ENCODE data around the gene APOBEC2.
"Not testable (repeated sequence)": the region's sequence is repeated elsewhere in the genome, so short reads cannot be mapped to it uniquely, and the experiment has no call there.

The APOBEC2 gene

DNA sequence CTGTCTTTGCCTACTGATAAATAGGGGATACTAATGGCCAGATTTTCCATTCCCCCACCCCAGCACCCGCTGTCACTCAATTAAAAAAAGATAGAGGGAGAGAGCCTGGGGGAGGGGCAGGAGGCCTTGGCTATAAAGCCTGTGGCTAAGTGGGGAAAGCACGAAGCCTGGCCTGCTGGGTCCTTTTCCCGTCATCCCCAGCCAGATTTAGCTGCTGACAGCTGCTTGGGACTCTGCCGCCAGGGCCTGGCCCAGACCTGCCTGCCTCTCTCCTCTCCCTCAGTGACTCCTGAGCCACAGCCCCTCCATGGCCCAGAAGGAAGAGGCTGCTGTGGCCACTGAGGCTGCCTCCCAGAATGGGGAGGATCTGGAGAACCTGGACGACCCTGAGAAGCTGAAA lies at the start of gene APOBEC2:
TSS of gene APOBEC2 (plus strand) at position 162 of the 400 bp plus-strand sequence. CDS start at position 308, 146 bp downstream.
- Histone ChIP-seq H3K4me3 (ENCODE audit: low read depth in 1 of 2, low read length in 2 of 2) (no peak within 1 kb of the TSS), H3K27me3 (ENCODE audit: control insufficient read depth in 1 of 2, insufficient read depth in 2 of 2, low read length in 2 of 2) (no peaks in the 10 kb centered on the region), H3K36me3 (ENCODE audit: control insufficient read depth in 1 of 2, insufficient read depth in 2 of 2, low read length in 2 of 2) (no peaks in the 10 kb centered on the region), H3K9me3 (ENCODE audit: control insufficient read depth in 1 of 2, low read length in 2 of 2) (no peaks in the 10 kb centered on the region), H3K27ac (ENCODE audit: low read depth, low read length) (no peak within 1 kb of the TSS), H3K4me1 (ENCODE audit: control insufficient read depth in 1 of 2, insufficient read depth in 2 of 2, low read length in 2 of 2) (peaks cover 20 to 24% of the 10 kb centered on the region in 2 donors), H3K9ac (ENCODE audit: low read depth in 1 of 2, low read length in 2 of 2) (no peak within 1 kb of the TSS)

DNA sequence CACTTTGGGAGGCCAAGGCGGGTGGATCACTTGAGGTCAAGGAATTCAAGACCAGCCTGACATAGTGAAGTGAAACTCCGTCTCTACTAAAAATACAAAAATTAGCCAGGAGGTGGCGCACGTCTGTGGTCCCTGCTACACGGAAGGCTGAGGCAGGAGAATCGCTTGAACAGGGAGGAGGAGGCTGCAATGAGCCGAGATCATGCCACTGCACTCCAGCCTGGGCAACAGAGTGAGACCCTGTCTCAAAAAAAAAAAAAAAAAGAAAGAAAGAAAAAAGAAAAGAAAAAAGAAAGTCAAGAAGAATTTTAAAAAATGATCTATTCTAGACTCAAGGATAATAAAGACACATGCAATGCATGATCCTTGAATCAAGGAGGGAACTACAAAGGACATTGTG lies 46.8 kb upstream of the APOBEC2 start:
- not testable (repeated sequence) for H3K36me3 ChIP-seq (ENCODE audit: control insufficient read depth in 1 of 2, insufficient read depth in 2 of 2, low read length in 2 of 2); H3K9me3 ChIP-seq (ENCODE audit: control insufficient read depth in 1 of 2, low read length in 2 of 2); H3K9ac ChIP-seq (ENCODE audit: low read depth in 1 of 2, low read length in 2 of 2); H3K4me1 ChIP-seq (ENCODE audit: control insufficient read depth in 1 of 2, insufficient read depth in 2 of 2, low read length in 2 of 2); H3K4me3 ChIP-seq (ENCODE audit: low read depth in 1 of 2, low read length in 2 of 2); H3K27me3 ChIP-seq (ENCODE audit: control insufficient read depth in 1 of 2, insufficient read depth in 2 of 2, low read length in 2 of 2); H3K27ac ChIP-seq (ENCODE audit: low read depth, low read length)

- not testable (repeated sequence) for H3K27ac ChIP-seq (ENCODE audit: low read depth, low read length); H3K9ac ChIP-seq (ENCODE audit: low read depth in 1 of 2, low read length in 2 of 2); H3K4me1 ChIP-seq (ENCODE audit: control insufficient read depth in 1 of 2, insufficient read depth in 2 of 2, low read length in 2 of 2); H3K9me3 ChIP-seq (ENCODE audit: control insufficient read depth in 1 of 2, low read length in 2 of 2); H3K36me3 ChIP-seq (ENCODE audit: control insufficient read depth in 1 of 2, insufficient read depth in 2 of 2, low read length in 2 of 2); H3K4me3 ChIP-seq (ENCODE audit: low read depth in 1 of 2, low read length in 2 of 2); H3K27me3 ChIP-seq (ENCODE audit: control insufficient read depth in 1 of 2, insufficient read depth in 2 of 2, low read length in 2 of 2)
Measured at GRCh38 chr6:41006980-41007379, 46.0 kb upstream of the APOBEC2 start.

- no peak overlapping the region for H3K27ac ChIP-seq (ENCODE audit: low read depth, low read length)
- H3K27me3 ChIP-seq (ENCODE audit: control insufficient read depth in 1 of 2, insufficient read depth in 2 of 2, low read length in 2 of 2), result no peaks in the 10 kb centered on the region
- no peaks in the 10 kb centered on the region for H3K36me3 ChIP-seq (ENCODE audit: control insufficient read depth in 1 of 2, insufficient read depth in 2 of 2, low read length in 2 of 2)
- no peak overlapping the region for H3K9ac ChIP-seq (ENCODE audit: low read depth in 1 of 2, low read length in 2 of 2)
- H3K9me3 ChIP-seq (ENCODE audit: control insufficient read depth in 1 of 2, low read length in 2 of 2), result no peaks in the 10 kb centered on the region
- no peaks in the 10 kb centered on the region for H3K4me1 ChIP-seq (ENCODE audit: control insufficient read depth in 1 of 2, insufficient read depth in 2 of 2, low read length in 2 of 2)
- H3K4me3 ChIP-seq (ENCODE audit: low read depth in 1 of 2, low read length in 2 of 2), result no peak overlapping the region
Measured at GRCh38 chr6:41008011-41008410, 45.0 kb upstream of the APOBEC2 start.

DNA sequence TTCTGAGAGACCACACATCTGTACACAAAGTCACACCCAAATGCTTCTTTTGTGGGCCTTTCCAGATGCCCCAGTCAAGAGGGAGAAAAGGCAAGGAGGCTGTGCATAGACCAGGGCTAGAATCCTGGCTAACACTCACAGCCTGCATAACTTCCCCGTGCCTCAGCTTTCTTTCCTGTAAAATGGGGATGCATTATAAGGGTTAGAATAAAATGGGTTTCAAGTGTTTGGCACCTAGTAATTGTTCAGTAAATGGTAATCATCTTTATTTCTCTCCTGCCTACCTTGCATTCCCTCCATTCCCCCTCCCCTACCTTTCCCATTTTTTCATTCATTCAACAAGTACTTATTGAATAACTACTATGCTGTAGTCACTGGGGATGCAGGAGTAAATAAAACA lies 43.3 kb upstream of the APOBEC2 start:
- H3K36me3 ChIP-seq (ENCODE audit: control insufficient read depth in 1 of 2, insufficient read depth in 2 of 2, low read length in 2 of 2), result no peaks in the 10 kb centered on the region
- no peak overlapping the region for H3K4me3 ChIP-seq (ENCODE audit: low read depth in 1 of 2, low read length in 2 of 2)
- no peaks in the 10 kb centered on the region for H3K9me3 ChIP-seq (ENCODE audit: control insufficient read depth in 1 of 2, low read length in 2 of 2)
- no peaks in the 10 kb centered on the region for H3K27me3 ChIP-seq (ENCODE audit: control insufficient read depth in 1 of 2, insufficient read depth in 2 of 2, low read length in 2 of 2)
- no peak overlapping the region for H3K27ac ChIP-seq (ENCODE audit: low read depth, low read length)
- peaks cover 0 to 6% of the 10 kb centered on the region in 2 donors for H3K4me1 ChIP-seq (ENCODE audit: control insufficient read depth in 1 of 2, insufficient read depth in 2 of 2, low read length in 2 of 2)
- no peak overlapping the region for H3K9ac ChIP-seq (ENCODE audit: low read depth in 1 of 2, low read length in 2 of 2)

DNA sequence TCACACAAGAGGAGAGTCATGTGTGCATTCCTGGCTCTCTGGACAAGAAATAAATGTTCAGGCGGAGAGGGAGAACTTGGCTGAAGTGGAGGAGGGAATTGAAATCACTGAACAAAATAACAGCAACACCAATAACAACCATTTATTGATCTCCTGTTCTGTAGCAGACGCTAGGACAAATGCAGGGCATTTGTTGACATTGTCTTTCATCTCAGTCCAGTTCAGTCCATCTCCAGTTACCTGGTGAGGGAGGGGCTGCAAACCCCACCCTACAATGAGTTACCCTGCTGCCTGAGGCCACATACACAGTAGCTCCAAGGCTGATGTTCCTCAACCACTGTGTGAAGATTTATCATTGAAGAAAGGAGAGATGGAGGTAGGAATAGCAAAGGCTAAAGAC lies 41.3 kb upstream of the APOBEC2 start:
- H3K9ac ChIP-seq (ENCODE audit: low read depth in 1 of 2, low read length in 2 of 2), result no peak overlapping the region
- H3K27ac ChIP-seq (ENCODE audit: low read depth, low read length), result no peak overlapping the region
- H3K36me3 ChIP-seq (ENCODE audit: control insufficient read depth in 1 of 2, insufficient read depth in 2 of 2, low read length in 2 of 2), result no peaks in the 10 kb centered on the region
- no peaks in the 10 kb centered on the region for H3K27me3 ChIP-seq (ENCODE audit: control insufficient read depth in 1 of 2, insufficient read depth in 2 of 2, low read length in 2 of 2)
- H3K9me3 ChIP-seq (ENCODE audit: control insufficient read depth in 1 of 2, low read length in 2 of 2), result no peaks in the 10 kb centered on the region
- H3K4me1 ChIP-seq (ENCODE audit: control insufficient read depth in 1 of 2, insufficient read depth in 2 of 2, low read length in 2 of 2), result peaks cover 0 to 6% of the 10 kb centered on the region in 2 donors
- H3K4me3 ChIP-seq (ENCODE audit: low read depth in 1 of 2, low read length in 2 of 2), result no peak overlapping the region

- Histone ChIP-seq H3K4me1 (ENCODE audit: control insufficient read depth in 1 of 2, insufficient read depth in 2 of 2, low read length in 2 of 2) (peaks cover 0 to 6% of the 10 kb centered on the region in 2 donors), H3K27ac (ENCODE audit: low read depth, low read length) (no peak overlapping the region), H3K4me3 (ENCODE audit: low read depth in 1 of 2, low read length in 2 of 2) (no peak overlapping the region), H3K27me3 (ENCODE audit: control insufficient read depth in 1 of 2, insufficient read depth in 2 of 2, low read length in 2 of 2) (no peaks in the 10 kb centered on the region), H3K9ac (ENCODE audit: low read depth in 1 of 2, low read length in 2 of 2) (no peak overlapping the region), H3K9me3 (ENCODE audit: control insufficient read depth in 1 of 2, low read length in 2 of 2) (no peaks in the 10 kb centered on the region), H3K36me3 (ENCODE audit: control insufficient read depth in 1 of 2, insufficient read depth in 2 of 2, low read length in 2 of 2) (no peaks in the 10 kb centered on the region)
Measured at GRCh38 chr6:41013466-41014153, 39.4 kb upstream of the APOBEC2 start.

GRCh38 chr6:41014780-41015179 lies 38.2 kb upstream of the APOBEC2 start:
- Histone ChIP-seq H3K36me3 (ENCODE audit: control insufficient read depth in 1 of 2, insufficient read depth in 2 of 2, low read length in 2 of 2) (no peaks in the 10 kb centered on the region), H3K9ac (ENCODE audit: low read depth in 1 of 2, low read length in 2 of 2) (no peak overlapping the region), H3K4me1 (ENCODE audit: control insufficient read depth in 1 of 2, insufficient read depth in 2 of 2, low read length in 2 of 2) (peaks cover 0 to 6% of the 10 kb centered on the region in 2 donors), H3K9me3 (ENCODE audit: control insufficient read depth in 1 of 2, low read length in 2 of 2) (no peaks in the 10 kb centered on the region), H3K4me3 (ENCODE audit: low read depth in 1 of 2, low read length in 2 of 2) (no peak overlapping the region), H3K27ac (ENCODE audit: low read depth, low read length) (no peak overlapping the region), H3K27me3 (ENCODE audit: control insufficient read depth in 1 of 2, insufficient read depth in 2 of 2, low read length in 2 of 2) (no peaks in the 10 kb centered on the region)

DNA sequence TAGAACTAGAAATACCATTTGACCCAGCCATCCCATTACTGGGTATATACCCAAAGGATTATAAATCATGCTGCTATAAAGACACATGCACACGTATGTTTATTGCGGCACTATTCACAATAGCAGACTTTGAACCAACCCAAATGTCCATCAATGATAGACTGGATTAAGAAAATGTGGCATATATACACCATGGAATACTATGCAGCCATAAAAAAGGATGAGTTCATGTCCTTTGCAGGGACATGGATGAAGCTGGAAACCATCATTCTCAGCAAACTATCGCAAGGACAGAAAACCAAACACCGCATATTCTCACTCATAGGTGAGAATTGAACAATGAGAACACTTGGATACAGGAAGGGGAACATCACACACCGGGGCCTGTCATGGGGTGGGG lies 37.1 kb upstream of the APOBEC2 start:
- not testable (repeated sequence) for H3K27ac ChIP-seq (ENCODE audit: low read depth, low read length); H3K4me1 ChIP-seq (ENCODE audit: control insufficient read depth in 1 of 2, insufficient read depth in 2 of 2, low read length in 2 of 2); H3K36me3 ChIP-seq (ENCODE audit: control insufficient read depth in 1 of 2, insufficient read depth in 2 of 2, low read length in 2 of 2); H3K9ac ChIP-seq (ENCODE audit: low read depth in 1 of 2, low read length in 2 of 2); H3K27me3 ChIP-seq (ENCODE audit: control insufficient read depth in 1 of 2, insufficient read depth in 2 of 2, low read length in 2 of 2); H3K4me3 ChIP-seq (ENCODE audit: low read depth in 1 of 2, low read length in 2 of 2); H3K9me3 ChIP-seq (ENCODE audit: control insufficient read depth in 1 of 2, low read length in 2 of 2)

DNA sequence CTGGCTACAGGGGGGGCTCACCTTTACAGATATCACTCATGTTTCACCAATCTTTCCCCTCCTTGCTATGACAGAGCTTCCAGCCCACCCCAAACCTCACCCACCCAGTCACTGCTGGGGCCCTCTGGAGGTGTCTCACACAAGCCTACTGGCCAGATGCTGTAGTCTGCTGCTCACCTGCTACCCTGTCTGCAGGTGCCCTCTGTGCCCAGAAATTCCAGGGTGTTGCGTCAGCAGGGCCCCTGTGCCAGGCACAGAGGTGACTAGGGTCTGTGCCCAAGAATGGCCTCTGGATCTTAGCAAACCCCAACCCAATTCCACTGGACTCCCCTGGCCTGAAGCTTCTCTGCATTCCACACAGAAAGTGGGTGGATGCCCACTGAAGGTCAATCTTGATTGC lies 35.3 kb upstream of the APOBEC2 start:
- Histone ChIP-seq H3K4me1 (ENCODE audit: control insufficient read depth in 1 of 2, insufficient read depth in 2 of 2, low read length in 2 of 2) (peaks cover 0 to 6% of the 10 kb centered on the region in 2 donors), H3K4me3 (ENCODE audit: low read depth in 1 of 2, low read length in 2 of 2) (no peak overlapping the region), H3K9me3 (ENCODE audit: control insufficient read depth in 1 of 2, low read length in 2 of 2) (no peaks in the 10 kb centered on the region), H3K9ac (ENCODE audit: low read depth in 1 of 2, low read length in 2 of 2) (no peak overlapping the region), H3K27ac (ENCODE audit: low read depth, low read length) (no peak overlapping the region), H3K27me3 (ENCODE audit: control insufficient read depth in 1 of 2, insufficient read depth in 2 of 2, low read length in 2 of 2) (no peaks in the 10 kb centered on the region), H3K36me3 (ENCODE audit: control insufficient read depth in 1 of 2, insufficient read depth in 2 of 2, low read length in 2 of 2) (no peaks in the 10 kb centered on the region)

DNA sequence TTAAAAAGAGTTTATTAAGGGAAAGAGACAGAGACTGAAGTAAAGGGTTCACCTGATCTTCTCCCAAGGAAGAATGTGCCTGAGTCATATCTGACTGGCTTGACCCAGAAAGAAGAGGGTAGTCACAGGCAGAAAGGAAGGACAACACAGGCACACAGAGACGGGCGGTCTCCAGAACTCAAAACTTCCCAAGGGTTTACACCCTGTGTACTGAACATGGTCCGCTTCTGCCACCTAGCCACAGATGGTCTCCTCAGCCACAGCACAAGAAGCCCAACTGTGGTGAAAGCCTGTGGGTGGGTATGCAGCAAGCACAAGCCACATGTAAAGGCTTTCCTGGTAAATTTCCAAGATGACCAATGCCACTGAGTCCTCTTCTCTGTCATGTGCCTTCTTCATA lies 31.2 kb upstream of the APOBEC2 start:
- no peak overlapping the region for H3K4me3 ChIP-seq (ENCODE audit: low read depth in 1 of 2, low read length in 2 of 2)
- no peaks in the 10 kb centered on the region for H3K27me3 ChIP-seq (ENCODE audit: control insufficient read depth in 1 of 2, insufficient read depth in 2 of 2, low read length in 2 of 2)
- H3K9ac ChIP-seq (ENCODE audit: low read depth in 1 of 2, low read length in 2 of 2), result no peak overlapping the region
- no peak overlapping the region for H3K27ac ChIP-seq (ENCODE audit: low read depth, low read length)
- no peaks in the 10 kb centered on the region for H3K4me1 ChIP-seq (ENCODE audit: control insufficient read depth in 1 of 2, insufficient read depth in 2 of 2, low read length in 2 of 2)
- H3K9me3 ChIP-seq (ENCODE audit: control insufficient read depth in 1 of 2, low read length in 2 of 2), result no peaks in the 10 kb centered on the region
- H3K36me3 ChIP-seq (ENCODE audit: control insufficient read depth in 1 of 2, insufficient read depth in 2 of 2, low read length in 2 of 2), result peaks cover 0 to 5% of the 10 kb centered on the region in 2 donors

Measured in duodenal mucosa (tissue), 2 donors.